ENCODE measurements around the gene KRTAP12-2.
"Not testable (repeated sequence)": the region's sequence is repeated elsewhere in the genome, so short reads cannot be mapped to it uniquely, and the experiment has no call there.

KRTAP12-2 gene

GRCh38 chr21:44702111-44702972 is 35.6 kb upstream of the KRTAP12-2 start:
- DNase-seq = no peak

GRCh38 chr21:44701541-44701940 is 34.8 kb upstream of the KRTAP12-2 start:
- DNase-seq = no peak

GRCh38 chr21:44701023-44701400 is 34.3 kb upstream of the KRTAP12-2 start:
- DNase-seq = no peak

DNA sequence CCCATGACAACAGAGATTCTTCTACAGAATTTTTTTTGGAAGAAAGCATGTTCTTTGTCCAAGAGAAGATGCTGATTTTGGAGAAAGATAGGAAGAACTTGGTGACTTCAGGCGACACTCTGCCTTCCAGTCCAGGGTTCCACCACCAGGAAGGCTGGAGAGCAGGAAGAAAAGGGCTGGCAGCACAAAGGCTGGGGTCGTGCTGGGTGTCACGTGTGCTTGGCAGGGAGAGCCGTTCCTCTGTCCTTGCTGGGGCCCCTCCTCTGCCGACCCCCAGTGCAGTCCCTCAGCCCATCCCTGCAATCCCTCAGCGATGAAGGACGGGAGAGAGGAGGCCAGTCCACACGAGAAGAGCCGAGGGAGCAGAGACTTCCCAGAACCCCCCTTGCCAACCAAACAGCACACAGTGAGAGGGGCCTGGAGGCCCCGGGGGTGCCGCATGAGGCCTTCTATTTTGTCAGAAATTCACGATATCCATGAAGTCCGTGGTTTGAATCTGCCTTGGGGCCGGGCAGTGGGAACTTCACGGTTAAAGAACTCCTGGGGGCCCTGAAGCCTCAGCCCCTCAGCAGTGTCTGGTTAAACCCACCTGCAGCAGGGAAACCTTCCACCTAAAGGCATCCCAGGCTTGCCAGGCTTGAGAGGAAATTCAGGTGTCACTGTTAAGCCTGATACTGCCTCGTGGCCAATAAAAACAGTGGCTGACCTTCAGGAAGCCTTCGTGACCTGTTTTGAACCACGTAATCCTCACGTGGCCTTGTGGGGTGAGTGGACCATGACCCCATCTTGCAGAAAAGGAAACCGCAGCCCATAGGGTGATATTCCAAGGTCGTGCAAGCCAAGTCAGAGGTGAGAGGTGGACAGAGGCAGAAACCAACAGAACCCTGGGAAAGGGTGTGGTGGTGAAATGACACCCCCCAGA is 33.6 kb upstream of the KRTAP12-2 start:
- DNase-seq = no peak

GRCh38 chr21:44699502-44700001 is 32.8 kb upstream of the KRTAP12-2 start:
- DNase-seq = no peak

DNA sequence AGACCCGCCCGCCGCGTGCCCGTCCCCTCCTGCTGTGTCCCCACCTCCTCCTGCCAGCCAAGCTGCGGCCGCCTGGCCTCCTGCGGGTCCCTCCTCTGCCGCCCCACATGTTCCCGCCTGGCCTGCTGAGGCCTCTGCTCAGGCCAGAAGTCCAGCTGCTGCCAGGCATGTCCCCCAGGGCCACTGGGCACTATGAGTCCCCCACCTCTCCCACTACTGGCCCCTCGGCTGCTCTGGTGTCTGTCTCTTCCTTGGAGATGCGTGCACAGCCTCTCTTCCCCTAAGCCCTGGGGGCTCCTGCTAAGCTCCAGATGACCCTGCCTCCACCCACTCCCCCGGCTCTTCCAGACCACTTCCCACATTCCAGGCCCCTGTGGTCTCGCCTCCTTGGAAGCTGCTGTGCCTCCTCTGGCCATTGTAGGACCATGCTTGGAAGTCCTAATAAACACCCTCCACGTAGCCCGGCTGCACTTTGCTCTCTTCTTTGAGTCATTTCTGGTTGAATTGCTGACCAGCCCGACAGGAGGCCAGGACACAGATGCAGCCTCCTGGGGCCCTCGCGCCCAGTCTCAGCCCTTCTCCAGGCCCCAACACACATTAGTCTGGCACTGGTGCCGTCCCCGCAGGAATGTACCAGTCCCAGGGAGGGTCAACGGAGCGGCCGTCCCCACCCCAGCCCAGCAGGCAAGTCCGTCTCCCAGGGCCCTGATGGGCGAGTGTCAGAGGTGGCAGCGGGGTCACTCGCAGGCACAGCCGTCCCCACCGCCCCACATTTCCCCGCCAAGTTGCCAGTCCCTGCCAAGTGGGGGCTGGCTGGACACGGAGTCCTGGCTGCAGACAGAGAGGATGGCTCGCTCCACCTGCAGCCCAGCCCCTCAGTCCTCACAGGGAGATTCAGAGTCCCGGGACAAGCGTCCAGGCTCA is 31.3 kb upstream of the KRTAP12-2 start:
- no peak for DNase-seq

- DNase-seq = not testable (repeated sequence)
Observed at GRCh38 chr21:44697172-44697810, 30.6 kb upstream of the KRTAP12-2 start, which contains the start of gene KRTAP10-12. Gene KRTAP10-12, plus strand, starts transcription at chr21:44697172. Its CDS starts 30 bp downstream, at chr21:44697202.

- DNase-seq = no peak
Observed at GRCh38 chr21:44696572-44696971, 29.8 kb upstream of the KRTAP12-2 start.

DNA sequence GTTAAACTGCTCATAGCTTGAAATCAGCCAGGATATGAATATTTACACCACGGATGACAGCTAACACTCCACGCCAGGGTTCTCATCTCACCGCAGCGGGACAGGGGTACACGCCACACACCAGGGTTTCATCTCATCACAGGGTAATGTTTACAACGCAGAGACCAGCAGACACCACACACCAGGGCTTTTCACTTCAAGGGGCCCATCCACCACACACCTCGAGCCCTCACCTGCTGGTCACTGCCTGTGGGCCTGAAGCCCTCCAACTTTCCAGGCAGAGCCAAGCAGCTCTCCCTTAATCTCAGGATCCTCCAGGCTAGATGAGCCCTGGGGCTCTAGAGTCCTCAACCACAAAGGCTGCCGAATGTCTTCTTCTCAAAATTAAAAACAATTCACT is 28.9 kb upstream of the KRTAP12-2 start:
- no peak for DNase-seq

DNA sequence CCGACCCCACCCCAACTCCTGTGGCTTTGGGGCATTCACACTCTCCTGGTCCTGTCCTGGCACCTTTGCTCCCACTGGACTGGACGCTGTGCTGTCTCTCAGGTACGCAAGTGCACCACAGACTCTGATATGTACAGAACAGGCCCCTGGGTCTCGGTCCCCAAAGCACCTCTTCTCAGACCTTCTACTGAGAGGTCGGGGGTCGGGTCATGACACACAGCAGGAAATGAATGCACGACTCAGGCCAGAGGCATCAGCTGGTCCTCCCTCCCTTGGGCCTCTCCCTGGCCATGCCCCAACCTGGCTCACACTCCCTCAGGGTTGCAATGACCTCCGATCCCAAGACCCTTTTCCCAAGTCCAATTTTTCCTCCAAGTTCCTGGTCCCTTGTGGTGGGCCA is 28.5 kb upstream of the KRTAP12-2 start:
- no peak for DNase-seq

DNA sequence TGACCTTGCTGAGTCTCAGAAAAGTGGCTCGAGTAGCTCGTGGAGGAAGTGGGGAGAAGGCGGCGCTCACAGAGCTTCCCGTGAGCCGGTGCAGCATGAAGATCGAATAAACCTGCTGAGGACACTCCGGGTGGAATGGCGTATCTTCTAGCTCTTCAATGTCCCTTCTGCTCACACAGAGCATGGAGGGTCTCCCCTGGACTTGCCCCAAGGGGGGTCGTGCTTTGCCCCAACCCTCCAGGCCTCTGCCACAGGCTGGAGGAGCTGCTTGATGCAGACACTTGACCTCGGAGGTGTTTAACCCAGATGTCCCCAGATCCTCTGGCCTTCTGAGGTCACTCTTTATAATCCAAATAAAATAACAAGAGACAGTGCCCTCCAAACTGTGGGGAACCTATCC is 28.0 kb upstream of the KRTAP12-2 start:
- no peak for DNase-seq

GRCh38 chr21:44692798-44693512 is 26.2 kb upstream of the KRTAP12-2 start:
- DNase-seq = no peak

DNA sequence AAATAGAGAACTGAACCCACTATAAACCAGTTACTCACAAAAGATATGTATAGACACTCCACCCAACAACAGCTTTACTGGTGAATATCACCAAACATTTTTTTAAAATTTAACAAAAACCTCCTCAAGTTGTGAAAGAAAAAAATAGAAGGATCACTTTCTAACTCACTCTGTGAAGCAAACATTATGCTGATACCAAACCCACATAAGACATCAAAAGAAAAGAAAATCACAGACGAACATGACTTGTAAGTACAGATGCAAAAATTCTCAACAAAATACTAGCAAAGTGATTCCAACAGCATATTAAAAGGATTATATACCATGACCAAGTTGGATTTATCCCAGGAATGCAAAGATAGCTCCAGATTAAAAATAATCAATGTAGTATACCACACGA is 25.0 kb upstream of the KRTAP12-2 start:
- no peak for DNase-seq

DNA sequence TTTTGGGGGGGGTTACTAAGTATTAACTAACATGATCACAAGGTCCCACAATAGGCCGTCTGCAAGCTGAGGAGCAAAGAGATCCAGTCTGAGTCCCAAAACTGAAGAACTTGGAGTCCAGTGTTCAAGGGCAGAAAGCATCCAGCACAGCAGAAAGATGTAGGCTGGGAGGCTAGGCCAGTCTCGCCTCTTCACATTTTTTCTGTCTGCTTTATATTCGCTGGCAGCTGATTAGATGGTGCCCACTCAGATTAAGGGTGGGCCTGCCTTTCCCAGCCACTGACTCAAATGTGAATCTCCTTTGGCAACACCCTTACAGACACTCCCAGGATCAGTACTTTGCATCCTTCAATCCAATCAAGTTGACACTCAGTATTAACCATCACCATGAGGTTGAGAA is 23.0 kb upstream of the KRTAP12-2 start:
- not testable (repeated sequence) for DNase-seq

GRCh38 chr21:44687671-44688070 is 20.9 kb upstream of the KRTAP12-2 start:
- DNase-seq = no peak

- no peak for DNase-seq
Observed at GRCh38 chr21:44686843-44687561, 20.3 kb upstream of the KRTAP12-2 start.

DNA sequence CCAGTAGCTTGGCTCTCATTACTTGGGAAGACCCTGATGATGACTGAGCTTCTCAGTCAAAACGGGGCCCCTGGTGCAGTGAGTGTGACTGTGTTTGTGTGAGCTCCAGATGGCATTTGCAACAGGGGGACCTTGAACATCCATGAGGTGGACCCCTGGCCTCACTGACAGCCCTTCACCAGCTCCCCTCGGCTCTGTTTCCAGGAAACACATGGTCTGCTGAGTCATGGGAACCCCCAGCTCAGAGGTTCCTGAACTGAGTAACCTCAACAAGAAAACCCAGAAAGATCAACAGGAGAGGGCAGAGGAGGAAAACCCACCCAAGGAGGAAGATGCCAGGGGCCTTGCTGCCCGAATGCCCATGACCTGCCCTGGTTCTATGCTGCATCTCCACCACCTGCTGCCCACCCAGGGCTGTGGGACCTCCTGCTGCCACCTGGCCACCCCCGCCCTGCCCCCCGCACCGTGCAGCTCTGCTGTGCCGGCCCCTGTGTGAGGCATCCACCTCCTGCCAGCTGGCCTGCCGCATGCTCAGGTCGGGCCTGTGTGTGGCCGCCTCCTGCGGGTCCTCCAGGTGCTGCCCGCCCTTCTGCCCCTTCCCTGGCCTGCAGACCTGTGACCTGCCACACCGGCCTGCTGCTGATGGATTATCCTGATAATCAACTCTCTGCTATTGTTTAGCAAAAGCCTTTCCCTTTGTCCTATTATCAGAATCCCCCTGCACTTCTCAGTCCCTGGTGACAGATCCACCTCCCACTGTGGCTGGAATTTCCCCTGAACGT is 19.5 kb upstream of the KRTAP12-2 start:
- DNase-seq = peak in 1 of 5 donors; percentile 28

DNA sequence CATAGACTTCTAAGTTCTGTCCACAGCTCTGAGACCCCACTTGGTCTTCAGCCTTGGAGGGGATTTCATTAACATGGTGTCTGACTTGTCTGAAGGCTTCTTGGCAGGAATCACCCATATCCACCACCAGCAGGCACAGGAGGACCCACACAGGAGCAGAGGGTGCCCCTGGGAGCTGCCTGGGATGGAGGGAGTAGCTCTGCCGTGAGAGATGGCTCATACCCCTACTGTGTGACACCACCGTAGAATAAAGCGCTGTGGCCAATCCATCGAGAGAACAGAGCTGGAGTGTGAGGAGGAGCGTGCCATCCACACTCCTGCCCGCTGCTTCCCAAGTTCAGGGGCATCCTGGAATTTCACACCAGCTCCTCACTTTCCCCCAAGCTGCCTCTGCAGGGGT is 18.3 kb upstream of the KRTAP12-2 start:
- DNase-seq = not testable (repeated sequence)

- no peak for DNase-seq
Observed at GRCh38 chr21:44684483-44684882, 17.8 kb upstream of the KRTAP12-2 start.
